Hepatocyte (in vitro differentiated cells): ENCODE measurements around the gene SYT9. TPM values are rescaled to one million over a fixed set of nuclear protein-coding genes. Genes with fewer than 3 reads are reported as not detected.
"Not testable (repeated sequence)": the region's sequence is repeated elsewhere in the genome, so short reads cannot be mapped to it uniquely, and the experiment has no call there.

Source experiments
- DNase-seq: peaks from one replicate; pipeline ENCODE4 v3.0.0-alpha.2; 2016; ENCODE audit warnings: low spot score
- H2AFZ ChIP-seq: fragments of 200-600 bp; sonication (generic); 2 replicates; pipeline ENCODE4 v1.6.0; 2016; ENCODE audit warnings: antibody characterized with exemption, mild to moderate bottlenecking
- H3K27ac ChIP-seq: fragments of 200-600 bp; sonication (generic); 2 replicates; pipeline ENCODE4 v1.5.1; 2016; ENCODE audit warnings: mild to moderate bottlenecking
- H3K27me3 ChIP-seq: fragments of 200-600 bp; sonication (generic); 2 replicates; pipeline ENCODE4 v1.6.1; 2016
- H3K36me3 ChIP-seq: fragments of 200-600 bp; sonication (generic); replicated peaks from 2 replicates; pipeline ENCODE4 v1.5.1; 2016; ENCODE audit warnings: low read depth; ENCODE audit not compliant: insufficient read depth
- H3K4me1 ChIP-seq: fragments of 200-600 bp; sonication (generic); 2 replicates; pipeline ENCODE4 v1.5.1; 2016; ENCODE audit warnings: mild to moderate bottlenecking, moderate library complexity; ENCODE audit not compliant: insufficient read depth
- H3K4me2 ChIP-seq: fragments of 200-600 bp; sonication (generic); 2 replicates; pipeline ENCODE4 v1.6.0; 2016
- H3K4me3 ChIP-seq: fragments of 200-600 bp; sonication (generic); 2 replicates; pipeline ENCODE4 v1.5.1; 2016; ENCODE audit warnings: mild to moderate bottlenecking
- H3K79me2 ChIP-seq: fragments of 200-600 bp; sonication (generic); 2 replicates; pipeline ENCODE4 v1.6.0; 2017; ENCODE audit warnings: mild to moderate bottlenecking
- H3K9me2 ChIP-seq: fragments of 200-600 bp; sonication (generic); replicated peaks from 2 replicates; pipeline ENCODE4 v1.6.0; 2017; ENCODE audit warnings: mild to moderate bottlenecking; ENCODE audit not compliant: insufficient read depth
- H3K9me3 ChIP-seq: fragments of 200-600 bp; sonication (generic); 2 replicates; pipeline ENCODE4 v1.5.1; 2016; ENCODE audit warnings: low read depth, mild to moderate bottlenecking
- H4K20me1 ChIP-seq: fragments of 200-600 bp; sonication (generic); 2 replicates; pipeline ENCODE4 v1.6.0; 2016; ENCODE audit warnings: mild to moderate bottlenecking; ENCODE audit not compliant: insufficient read depth, poor library complexity, severe bottlenecking
- EZH2 ChIP-seq: fragments of 200-600 bp; sonication (generic); IDR thresholded peaks from 2 replicates; pipeline ENCODE4 v1.6.1; 2016; ENCODE audit warnings: antibody characterized with exemption, mild to moderate bottlenecking, borderline replicate concordance
- EZH2phosphoT487 ChIP-seq: fragments of 200-600 bp; sonication (generic); IDR thresholded peaks from one replicate; pipeline ENCODE4 v1.6.1; 2018; ENCODE audit warnings: antibody characterized with exemption, mild to moderate bottlenecking, low read depth, moderate library complexity; ENCODE audit not compliant: unreplicated experiment, severe bottlenecking
- WGBS: methylation state at CpG from one replicate; pipeline ENCODE4 v1.1.6; 2016; ENCODE audit warnings: low lambda C conversion rate; ENCODE audit errors: missing lambda C conversion rate; 5-methylcytosine and 5-hydroxymethylcytosine counted together
- microRNA counts: library from miRNA; unstranded; fragments of <30 nt; microRNA quantifications from one replicate; lab custom pipeline; 2017
- microRNA-seq: library from miRNA; unstranded; fragments of <30 nt; microRNA quantifications from one replicate; pipeline ENCODE4, GENCODE V29; 2017
- polyA plus RNA-seq: library from polyadenylated mRNA; unstranded; fragments of >200 nt; fragmentation: Nextera tagmentation; extraction: Ambion mirVana; gene quantifications from 2 replicates; pipeline ENCODE4 v1.2.1, GENCODE V29; 2016
- small RNA-seq: library from RNA; depleted of rRNA; stranded (forward); fragments of <200 nt; gene quantifications from one replicate; pipeline ENCODE3, GENCODE V24; 2014
- total RNA-seq: library from RNA; depleted of rRNA; stranded (reverse); fragments of >200 nt; gene quantifications from 2 replicates; pipeline ENCODE4 v1.2.3, GENCODE V29; 2014
- TF ChIP-seq, protein P1 (sequence below): fragments of 200-600 bp; sonication (generic); IDR thresholded peaks from 2 replicates; pipeline ENCODE4 v1.5.1; 2016; ENCODE audit warnings: antibody characterized with exemption, mild to moderate bottlenecking; ENCODE audit not compliant: poor library complexity

The SYT9 gene
- total and polyA plus RNA-seq, 2 experiments from 2014 or later: 0.22 to 1.3 TPM

DNA sequence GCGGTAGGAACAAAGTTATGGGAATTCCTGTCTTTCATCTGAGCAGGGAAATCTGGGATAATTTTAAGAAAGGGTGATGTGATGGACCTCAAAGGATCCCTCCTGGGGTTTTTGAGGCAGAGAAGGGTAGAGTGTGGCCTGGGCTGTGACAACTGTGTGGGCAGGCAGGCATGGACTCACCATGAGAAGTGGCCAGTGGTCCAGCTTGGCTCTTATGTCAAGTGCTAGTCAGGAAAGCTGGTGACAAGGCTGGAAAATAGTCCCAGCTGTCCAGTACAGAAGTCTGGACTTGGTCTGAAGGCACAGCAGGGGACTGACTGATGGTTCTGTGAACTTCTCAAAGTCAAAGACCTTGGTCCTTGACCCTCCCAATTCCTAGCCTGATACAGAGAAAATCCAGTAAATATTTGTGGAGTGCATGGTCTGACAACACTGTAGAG is 263.8 kb downstream of the SYT9 start:
- Histone ChIP-seq H3K4me3 (no peak overlapping the region), H3K4me1 (peaks cover 32% of the 10 kb centered on the region), H3K9me3 (no peaks in the 10 kb centered on the region), H3K79me2 (peaks cover 42% of the 10 kb centered on the region), H3K9me2 (no peaks in the 10 kb centered on the region), H4K20me1 (no peaks in the 10 kb centered on the region), H3K36me3 (no peaks in the 10 kb centered on the region), H3K4me2 (peak overlapping the region; percentile 88), H3K27me3 (no peaks in the 10 kb centered on the region), H3K27ac (no peak overlapping the region), H2AFZ (no peak overlapping the region)
- TF ChIP-seq, protein P1, sequence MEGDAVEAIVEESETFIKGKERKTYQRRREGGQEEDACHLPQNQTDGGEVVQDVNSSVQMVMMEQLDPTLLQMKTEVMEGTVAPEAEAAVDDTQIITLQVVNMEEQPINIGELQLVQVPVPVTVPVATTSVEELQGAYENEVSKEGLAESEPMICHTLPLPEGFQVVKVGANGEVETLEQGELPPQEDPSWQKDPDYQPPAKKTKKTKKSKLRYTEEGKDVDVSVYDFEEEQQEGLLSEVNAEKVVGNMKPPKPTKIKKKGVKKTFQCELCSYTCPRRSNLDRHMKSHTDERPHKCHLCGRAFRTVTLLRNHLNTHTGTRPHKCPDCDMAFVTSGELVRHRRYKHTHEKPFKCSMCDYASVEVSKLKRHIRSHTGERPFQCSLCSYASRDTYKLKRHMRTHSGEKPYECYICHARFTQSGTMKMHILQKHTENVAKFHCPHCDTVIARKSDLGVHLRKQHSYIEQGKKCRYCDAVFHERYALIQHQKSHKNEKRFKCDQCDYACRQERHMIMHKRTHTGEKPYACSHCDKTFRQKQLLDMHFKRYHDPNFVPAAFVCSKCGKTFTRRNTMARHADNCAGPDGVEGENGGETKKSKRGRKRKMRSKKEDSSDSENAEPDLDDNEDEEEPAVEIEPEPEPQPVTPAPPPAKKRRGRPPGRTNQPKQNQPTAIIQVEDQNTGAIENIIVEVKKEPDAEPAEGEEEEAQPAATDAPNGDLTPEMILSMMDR: no peak
- TF ChIP-seq EZH2: no peak
- TF ChIP-seq EZH2phosphoT487: no peak
- DNase-seq: no peak
- 86% methylated on average over 1 of the region's 1 CpG for WGBS

DNA sequence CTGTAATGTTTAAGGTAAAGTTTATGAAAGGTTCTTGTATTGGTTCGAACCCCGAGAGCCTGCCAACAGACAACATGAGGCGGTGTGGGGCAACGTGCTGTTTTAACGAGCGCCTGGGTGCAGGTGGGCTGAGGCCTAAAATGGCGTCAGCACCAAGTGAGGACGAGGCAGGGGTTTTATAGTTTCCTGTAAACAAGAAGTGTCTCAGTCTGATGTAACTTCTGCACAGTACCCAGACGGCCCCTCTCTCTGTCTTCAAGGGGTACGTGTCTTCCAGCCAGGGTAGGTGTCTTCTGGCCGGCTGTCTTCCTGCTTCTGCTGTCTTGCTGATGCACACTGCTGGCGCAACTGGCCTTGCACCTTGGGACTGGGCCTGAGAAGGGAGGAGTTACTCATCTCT is 264.8 kb downstream of the SYT9 start:
- Histone ChIP-seq H3K79me2 (peaks cover 42% of the 10 kb centered on the region), H3K9me2 (no peaks in the 10 kb centered on the region), H3K9me3 (no peaks in the 10 kb centered on the region), H2AFZ (no peak overlapping the region), H3K27ac (no peak overlapping the region), H4K20me1 (no peaks in the 10 kb centered on the region), H3K4me1 (peaks cover 30% of the 10 kb centered on the region), H3K4me2 (peak overlapping the region; percentile 88), H3K36me3 (no peaks in the 10 kb centered on the region), H3K27me3 (no peaks in the 10 kb centered on the region), H3K4me3 (no peak overlapping the region)
- DNase-seq: no peak
- TF ChIP-seq, protein P1: no peak
- TF ChIP-seq EZH2 (no peak), EZH2phosphoT487 (no peak)
- 85% methylated on average over 12 of the region's 12 CpGs for WGBS

DNA sequence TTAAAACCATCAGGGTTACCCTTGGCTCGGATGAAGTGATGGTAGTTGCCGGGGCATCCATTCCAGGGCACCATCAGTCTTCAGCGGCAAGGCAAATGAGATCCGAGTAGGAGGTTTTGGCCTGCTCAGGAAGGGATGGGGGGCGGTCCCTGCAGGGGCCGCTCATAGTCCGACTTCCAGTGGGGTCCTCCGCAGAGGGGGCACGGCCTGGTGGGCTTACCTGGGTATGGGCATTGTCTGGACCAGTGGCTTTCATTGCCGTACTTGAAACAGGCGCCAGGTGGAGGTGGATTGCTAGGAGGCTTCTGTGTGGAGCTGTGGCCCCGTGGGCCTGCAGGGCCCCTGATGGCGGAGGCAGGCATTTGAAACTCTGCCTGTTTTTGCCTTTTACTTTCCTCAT is 266.0 kb downstream of the SYT9 start:
- WGBS: 96% methylated on average over 13 of the region's 13 CpGs
- not testable (repeated sequence) for H4K20me1 ChIP-seq, DNase-seq, H3K27me3 ChIP-seq, H3K9me2 ChIP-seq, H3K9me3 ChIP-seq, H3K36me3 ChIP-seq, H3K4me3 ChIP-seq, H3K27ac ChIP-seq, H2AFZ ChIP-seq, H3K4me2 ChIP-seq
- peaks cover 49% of the 10 kb centered on the region for H3K79me2 ChIP-seq
- H3K4me1 ChIP-seq: peaks cover 18% of the 10 kb centered on the region

MicroRNAs within 50 kb of the gene (microRNA counts, 767-probe panel; counts per million panel counts)
- microRNA hsa-miR-302e (lab: Ali Mortazavi, UCI): not detected

Small RNA genes lying within 50 kb of the gene (microRNA-seq; reads per million reads assigned to microRNA genes)
- not detected for gene MIR302E

Small RNA genes lying within 50 kb of the gene (small RNA-seq; reads per million reads assigned to genes)
- not detected for gene MIR302E

Other genes with a start within 250 kb of the SYT9 start
- 3.3 and 5.0 TPM in 2 replicates for gene ZNF214, start 231.6 kb upstream of the SYT9 start, total RNA-seq
- gene ZNF214, start 231.6 kb upstream of the SYT9 start, polyA plus RNA-seq: 1.4 and 3.4 TPM in 2 replicates
- gene NLRP14, start 231.4 kb upstream of the SYT9 start, total RNA-seq: 0.24 and 0.40 TPM in 2 replicates
- gene NLRP14, start 231.4 kb upstream of the SYT9 start, polyA plus RNA-seq: not detected in 2 replicates
- gene RBMXL2, start 162.9 kb upstream of the SYT9 start, total RNA-seq: 0.30 TPM in 1 of 2 replicates, not detected in the other
- gene RBMXL2, start 162.9 kb upstream of the SYT9 start, polyA plus RNA-seq: 0.35 TPM in 1 of 2 replicates, not detected in the other
- 9.3 and 11.4 TPM in 2 replicates for gene OLFML1, start 233.6 kb downstream of the SYT9 start, total RNA-seq
- gene OLFML1, start 233.6 kb downstream of the SYT9 start, polyA plus RNA-seq: 8.2 and 10.9 TPM in 2 replicates